Breast epithelium (tissue), 4 donors: ENCODE results near the gene RTRAF. TPM values are rescaled to one million over a fixed set of nuclear protein-coding genes. Genes with fewer than 3 reads are reported as not detected.

Experiments used
- DNase-seq, 2 donors: peaks; one replicate each; pipeline ENCODE4 v3.0.0-alpha.2; 2019; ENCODE audit warnings: low spot score in 2 of 2
- H3K27ac ChIP-seq, 2 donors: fragments of 200-600 bp; sonication (generic) in 1 of 2; one replicate each; pipeline ENCODE4 v1.5.1; 2016 to 2019; ENCODE audit warnings: mild to moderate bottlenecking in 1 of 2
- H3K27me3 ChIP-seq, 2 donors: fragments of 200-600 bp; sonication (generic) in 1 of 2; one replicate each; pipeline versions ENCODE4 v1.5.1 to v1.6.0; 2017 to 2019; ENCODE audit warnings: control low read depth in 1 of 2, mild to moderate bottlenecking in 1 of 2
- H3K36me3 ChIP-seq: fragments of 200-600 bp; one replicate; pipeline ENCODE4 v1.5.1; 2019
- H3K4me1 ChIP-seq, 2 donors: fragments of 200-600 bp; sonication (generic); one replicate each; pipeline ENCODE4 v1.5.1; 2016 to 2019; ENCODE audit warnings: control low read depth in 1 of 2
- H3K4me3 ChIP-seq, 3 donors: fragments of 200-600 bp; sonication (generic); 1 replicate in 2 of 3; 2 replicates in 1 of 3; pipeline ENCODE4 v1.5.1; 2016 to 2019; ENCODE audit warnings: mild to moderate bottlenecking in 3 of 3, moderate library complexity in 2 of 3
- H3K9me3 ChIP-seq, 2 donors: fragments of 200-600 bp; sonication (generic) in 1 of 2; one replicate each; pipeline ENCODE4 v1.5.1; 2016 to 2019; ENCODE audit warnings: control low read depth in 1 of 2
- CTCF ChIP-seq, 3 donors: fragments of 450-650 bp; IDR thresholded peaks; one replicate each; pipeline ENCODE4 v1.5.1; 2016 to 2017; ENCODE audit warnings: antibody characterized with exemption in 3 of 3, mild to moderate bottlenecking in 3 of 3, moderate library complexity in 3 of 3
- POLR2A ChIP-seq: fragments of 450-650 bp; IDR thresholded peaks from one replicate; pipeline ENCODE4 v1.6.1; 2016; ENCODE audit warnings: antibody characterized with exemption, mild to moderate bottlenecking, moderate library complexity
- POLR2AphosphoS5 ChIP-seq, 3 donors: sonication (generic); formaldehyde crosslinking; IDR thresholded peaks; one replicate each; pipeline ENCODE4 v1.6.1; 2017; ENCODE audit warnings: antibody characterized with exemption in 3 of 3
- intact Hi-C: fragments of 100-400 bp; cut with DNase I; formaldehyde crosslinking; loops from one replicate; pipeline ENCODE4 v1.15.1; 2023; ENCODE audit warnings: low total_unique reads
- total RNA-seq, 3 donors: library from RNA; depleted of rRNA; stranded (reverse); fragments of >200 nt; gene quantifications; one replicate each; pipeline ENCODE4 v1.1.0, GENCODE V29; 2016

The RTRAF gene
- total RNA-seq, 3 donors from 2014 or later, result 48.7 to 93.0 (median 61.3) TPM

GRCh38 chr14:51954031-51954430 is 35.3 kb upstream of the RTRAF start:
- no peaks in the 10 kb centered on the region for H3K36me3 ChIP-seq
- no peak overlapping the region for H3K27ac ChIP-seq
- intact Hi-C loops, result loop anchor here (10.0 kb wide), 1 partner anchor 1571 kb away; no protein-coding TSS in a partner anchor
- no peaks in the 10 kb centered on the region for H3K27me3 ChIP-seq
- no peak for DNase-seq
- H3K4me1 ChIP-seq, result no peaks in the 10 kb centered on the region
- H3K4me3 ChIP-seq, result no peak overlapping the region
- H3K9me3 ChIP-seq, result peaks cover 6 to 11% of the 10 kb centered on the region in 2 donors
- TF ChIP-seq POLR2AphosphoS5 (IDR thresholded peaks at IDR 0.05), result no peak
- TF ChIP-seq CTCF (IDR thresholded peaks at IDR 0.05), result no peak
- TF ChIP-seq POLR2A, result no peak

GRCh38 chr14:51954657-51955056 is 34.7 kb upstream of the RTRAF start:
- intact Hi-C loops, result loop anchor here (10.0 kb wide), 1 partner anchor 1570 kb away; no protein-coding TSS in a partner anchor
- H3K27ac ChIP-seq, result no peak overlapping the region
- TF ChIP-seq POLR2A (no peak), POLR2AphosphoS5 (IDR thresholded peaks at IDR 0.05) (no peak), CTCF (IDR thresholded peaks at IDR 0.05) (no peak)
- DNase-seq, result no peak
- peaks cover 6 to 11% of the 10 kb centered on the region in 2 donors for H3K9me3 ChIP-seq
- no peaks in the 10 kb centered on the region for H3K4me1 ChIP-seq
- H3K27me3 ChIP-seq, result no peaks in the 10 kb centered on the region
- no peaks in the 10 kb centered on the region for H3K36me3 ChIP-seq
- no peak overlapping the region for H3K4me3 ChIP-seq

GRCh38 chr14:51957950-51958349 is 31.4 kb upstream of the RTRAF start:
- Histone ChIP-seq H3K36me3 (no peaks in the 10 kb centered on the region), H3K27me3 (no peaks in the 10 kb centered on the region), H3K9me3 (peaks cover 6 to 11% of the 10 kb centered on the region in 2 donors), H3K4me1 (no peaks in the 10 kb centered on the region), H3K27ac (no peak overlapping the region), H3K4me3 (no peak overlapping the region)
- DNase-seq, result no peak
- TF ChIP-seq CTCF (IDR thresholded peaks at IDR 0.05) (no peak), POLR2AphosphoS5 (IDR thresholded peaks at IDR 0.05) (no peak), POLR2A (no peak)
- intact Hi-C loops, result loop anchor here (10.0 kb wide), 1 partner anchor 1567 kb away; no protein-coding TSS in a partner anchor

GRCh38 chr14:51959928-51960327 is 29.4 kb upstream of the RTRAF start:
- Histone ChIP-seq H3K4me1 (no peaks in the 10 kb centered on the region), H3K9me3 (peaks cover 6 to 11% of the 10 kb centered on the region in 2 donors), H3K4me3 (no peak overlapping the region), H3K27ac (no peak overlapping the region), H3K27me3 (no peaks in the 10 kb centered on the region), H3K36me3 (no peaks in the 10 kb centered on the region)
- intact Hi-C loops, result loop anchor here (10.0 kb wide), 1 partner anchor 1565 kb away; no protein-coding TSS in a partner anchor
- no peak for TF ChIP-seq POLR2AphosphoS5 (IDR thresholded peaks at IDR 0.05)
- no peak for TF ChIP-seq POLR2A
- TF ChIP-seq CTCF (IDR thresholded peaks at IDR 0.05), result no peak
- no peak for DNase-seq

- H3K36me3 ChIP-seq, result no peaks in the 10 kb centered on the region
- H3K4me3 ChIP-seq, result no peak overlapping the region
- H3K27ac ChIP-seq, result no peak overlapping the region
- DNase-seq, result no peak
- intact Hi-C loops, result no loop called here
- no peak for TF ChIP-seq POLR2AphosphoS5 (IDR thresholded peaks at IDR 0.05)
- no peak for TF ChIP-seq POLR2A
- TF ChIP-seq CTCF (IDR thresholded peaks at IDR 0.05), result no peak
- H3K4me1 ChIP-seq, result no peaks in the 10 kb centered on the region
- peaks cover 6 to 11% of the 10 kb centered on the region in 2 donors for H3K9me3 ChIP-seq
- H3K27me3 ChIP-seq, result no peaks in the 10 kb centered on the region
These were observed 28.5 kb upstream of the RTRAF start for GRCh38 chr14:51960866-51961265.
